Measurements from ENCODE around the gene SMG1.

- TF ChIP-seq EZH2 (IDR thresholded peaks at IDR 0.05; ENCODE audit: low read depth): no peak
- TF ChIP-seq, protein P1, sequence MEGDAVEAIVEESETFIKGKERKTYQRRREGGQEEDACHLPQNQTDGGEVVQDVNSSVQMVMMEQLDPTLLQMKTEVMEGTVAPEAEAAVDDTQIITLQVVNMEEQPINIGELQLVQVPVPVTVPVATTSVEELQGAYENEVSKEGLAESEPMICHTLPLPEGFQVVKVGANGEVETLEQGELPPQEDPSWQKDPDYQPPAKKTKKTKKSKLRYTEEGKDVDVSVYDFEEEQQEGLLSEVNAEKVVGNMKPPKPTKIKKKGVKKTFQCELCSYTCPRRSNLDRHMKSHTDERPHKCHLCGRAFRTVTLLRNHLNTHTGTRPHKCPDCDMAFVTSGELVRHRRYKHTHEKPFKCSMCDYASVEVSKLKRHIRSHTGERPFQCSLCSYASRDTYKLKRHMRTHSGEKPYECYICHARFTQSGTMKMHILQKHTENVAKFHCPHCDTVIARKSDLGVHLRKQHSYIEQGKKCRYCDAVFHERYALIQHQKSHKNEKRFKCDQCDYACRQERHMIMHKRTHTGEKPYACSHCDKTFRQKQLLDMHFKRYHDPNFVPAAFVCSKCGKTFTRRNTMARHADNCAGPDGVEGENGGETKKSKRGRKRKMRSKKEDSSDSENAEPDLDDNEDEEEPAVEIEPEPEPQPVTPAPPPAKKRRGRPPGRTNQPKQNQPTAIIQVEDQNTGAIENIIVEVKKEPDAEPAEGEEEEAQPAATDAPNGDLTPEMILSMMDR (conservative IDR thresholded peaks at IDR 0.05): no peak
Observed at GRCh38 chr16:18809165-18809564, 117.0 kb downstream of the SMG1 start.

Data from PC-9 (cell line).